Breast epithelium (tissue), 3 donors: ENCODE results near the gene RAD23B.

Experiments
- POLR2AphosphoS5 ChIP-seq, 3 donors: sonication (generic); formaldehyde crosslinking; IDR thresholded peaks; one replicate each; pipeline ENCODE4 v1.6.1; 2017; ENCODE audit warnings: antibody characterized with exemption in 3 of 3
- TF ChIP-seq, protein P1 (sequence below), 3 donors: fragments of 450-650 bp; IDR thresholded peaks; one replicate each; pipeline ENCODE4 v1.5.1; 2016 to 2017; ENCODE audit warnings: antibody characterized with exemption in 3 of 3, mild to moderate bottlenecking in 3 of 3, moderate library complexity in 3 of 3

DNA sequence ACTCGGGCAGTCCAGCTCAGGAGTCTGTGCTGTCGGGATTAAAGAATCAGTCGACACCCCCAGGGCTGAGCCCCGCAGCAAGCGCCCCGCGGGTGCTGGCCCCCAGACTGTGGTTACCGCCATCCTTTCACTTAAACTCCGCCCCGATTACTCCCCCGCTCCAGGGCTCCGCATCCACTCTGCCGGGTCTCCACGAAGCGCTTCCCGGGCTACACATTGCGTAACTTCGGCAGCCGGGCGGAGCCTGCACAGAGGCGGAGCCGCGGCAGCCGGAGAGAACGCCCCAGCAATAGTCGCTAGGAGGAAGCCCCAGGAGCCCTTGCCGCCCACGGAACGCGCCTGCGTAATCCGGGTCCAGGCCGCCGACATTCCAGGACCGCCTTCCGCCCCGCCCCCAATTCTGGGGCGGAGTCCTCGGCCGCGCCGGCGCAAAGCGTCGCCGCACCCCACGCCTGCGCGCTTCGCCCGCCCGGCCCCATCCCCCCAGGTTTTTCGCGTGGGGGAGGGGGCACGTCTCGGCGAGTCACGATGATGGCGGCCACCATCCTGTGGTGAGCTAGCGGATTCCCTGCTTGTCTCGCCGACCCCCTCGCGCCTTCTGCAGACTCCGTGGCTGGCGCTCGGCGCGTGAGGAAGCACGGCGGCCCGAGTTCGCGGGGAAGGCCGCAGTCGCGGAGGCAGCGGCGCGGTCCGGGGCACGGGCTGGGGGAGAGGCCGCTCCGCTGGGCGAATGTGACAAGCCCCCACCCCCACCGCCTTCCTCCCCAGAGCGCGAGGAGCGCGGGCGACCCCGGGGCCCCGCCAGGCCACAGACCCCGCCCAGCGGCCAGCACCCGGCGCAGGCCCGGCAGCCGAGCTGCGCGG lies at the start of gene RAD23B:
- TF ChIP-seq, protein P1, sequence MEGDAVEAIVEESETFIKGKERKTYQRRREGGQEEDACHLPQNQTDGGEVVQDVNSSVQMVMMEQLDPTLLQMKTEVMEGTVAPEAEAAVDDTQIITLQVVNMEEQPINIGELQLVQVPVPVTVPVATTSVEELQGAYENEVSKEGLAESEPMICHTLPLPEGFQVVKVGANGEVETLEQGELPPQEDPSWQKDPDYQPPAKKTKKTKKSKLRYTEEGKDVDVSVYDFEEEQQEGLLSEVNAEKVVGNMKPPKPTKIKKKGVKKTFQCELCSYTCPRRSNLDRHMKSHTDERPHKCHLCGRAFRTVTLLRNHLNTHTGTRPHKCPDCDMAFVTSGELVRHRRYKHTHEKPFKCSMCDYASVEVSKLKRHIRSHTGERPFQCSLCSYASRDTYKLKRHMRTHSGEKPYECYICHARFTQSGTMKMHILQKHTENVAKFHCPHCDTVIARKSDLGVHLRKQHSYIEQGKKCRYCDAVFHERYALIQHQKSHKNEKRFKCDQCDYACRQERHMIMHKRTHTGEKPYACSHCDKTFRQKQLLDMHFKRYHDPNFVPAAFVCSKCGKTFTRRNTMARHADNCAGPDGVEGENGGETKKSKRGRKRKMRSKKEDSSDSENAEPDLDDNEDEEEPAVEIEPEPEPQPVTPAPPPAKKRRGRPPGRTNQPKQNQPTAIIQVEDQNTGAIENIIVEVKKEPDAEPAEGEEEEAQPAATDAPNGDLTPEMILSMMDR (IDR thresholded peaks at IDR 0.05), result peak in 1 of 3 donors; percentile 6
- TF ChIP-seq POLR2AphosphoS5 (IDR thresholded peaks at IDR 0.05), result peak; percentile 81 to 97 (median 95)
